HUES64 (cell line): ENCODE data around the gene SFMBT2.
"Not testable (repeated sequence)": the region's sequence is repeated elsewhere in the genome, so short reads cannot be mapped to it uniquely, and the experiment has no call there.

Source experiments
- H3K27ac ChIP-seq: 2 replicates; pipeline ENCODE4 v1.7.0; 2013; ENCODE audit warnings: low read depth, low read length, inconsistent platforms
- H3K27me3 ChIP-seq: 2 replicates; pipeline ENCODE4 v1.6.1; 2013; ENCODE audit warnings: mild to moderate bottlenecking, low read length; ENCODE audit not compliant: insufficient read depth
- H3K36me3 ChIP-seq: 2 replicates; pipeline ENCODE4 v1.6.1; 2013; ENCODE audit warnings: mild to moderate bottlenecking, low read length; ENCODE audit not compliant: insufficient read depth
- H3K4me1 ChIP-seq: 2 replicates; pipeline ENCODE4 v1.6.1; 2013; ENCODE audit warnings: mild to moderate bottlenecking, low read length, moderate library complexity; ENCODE audit not compliant: insufficient read depth
- H3K4me3 ChIP-seq: 2 replicates; pipeline ENCODE4 v1.5.1; 2013; ENCODE audit warnings: mild to moderate bottlenecking, low read length, moderate library complexity
- H3K9ac ChIP-seq: 2 replicates; pipeline ENCODE4 v1.6.1; 2013; ENCODE audit warnings: mild to moderate bottlenecking, low read depth, low read length
- H3K9me3 ChIP-seq: 2 replicates; pipeline ENCODE4 v1.6.1; 2013; ENCODE audit warnings: low read depth, low read length; ENCODE audit not compliant: insufficient read depth
- WGBS: fragments of 150-250, 120-280 bp; methylation state at CpG from one replicate; pipeline ENCODE4 v1.1.7; 2013; ENCODE audit warnings: missing lambda C conversion rate; 5-methylcytosine and 5-hydroxymethylcytosine counted together

The SFMBT2 gene

DNA sequence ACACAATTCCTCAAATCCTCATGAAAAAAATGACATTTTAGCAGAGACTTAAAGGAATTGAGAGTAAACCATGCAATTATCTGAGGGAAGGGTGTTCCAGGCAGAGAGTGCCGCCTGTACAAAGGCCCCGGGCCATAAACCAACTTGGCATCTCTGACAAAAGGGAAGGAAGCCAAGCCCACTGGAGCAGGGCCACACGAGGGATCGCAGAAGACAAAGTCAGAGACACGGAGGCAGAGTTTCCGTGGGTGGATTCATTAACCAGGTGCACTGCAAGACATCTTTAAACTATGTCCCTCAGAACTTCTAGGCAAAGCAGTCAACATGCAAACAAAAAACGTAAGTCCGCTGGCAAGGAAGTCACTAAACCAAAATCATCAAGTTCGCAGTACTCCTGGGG lies 92.0 kb downstream of the SFMBT2 start:
- Histone ChIP-seq H3K4me1 (no peaks in the 10 kb centered on the region), H3K9ac (no peak overlapping the region), H3K9me3 (no peaks in the 10 kb centered on the region; the same call in 1 of the 2 replicates), H3K4me3 (no peak overlapping the region), H3K27me3 (no peaks in the 10 kb centered on the region), H3K36me3 (no peaks in the 10 kb centered on the region), H3K27ac (no peak overlapping the region)
- WGBS, result 93% methylated on average over 9 of the region's 9 CpGs

DNA sequence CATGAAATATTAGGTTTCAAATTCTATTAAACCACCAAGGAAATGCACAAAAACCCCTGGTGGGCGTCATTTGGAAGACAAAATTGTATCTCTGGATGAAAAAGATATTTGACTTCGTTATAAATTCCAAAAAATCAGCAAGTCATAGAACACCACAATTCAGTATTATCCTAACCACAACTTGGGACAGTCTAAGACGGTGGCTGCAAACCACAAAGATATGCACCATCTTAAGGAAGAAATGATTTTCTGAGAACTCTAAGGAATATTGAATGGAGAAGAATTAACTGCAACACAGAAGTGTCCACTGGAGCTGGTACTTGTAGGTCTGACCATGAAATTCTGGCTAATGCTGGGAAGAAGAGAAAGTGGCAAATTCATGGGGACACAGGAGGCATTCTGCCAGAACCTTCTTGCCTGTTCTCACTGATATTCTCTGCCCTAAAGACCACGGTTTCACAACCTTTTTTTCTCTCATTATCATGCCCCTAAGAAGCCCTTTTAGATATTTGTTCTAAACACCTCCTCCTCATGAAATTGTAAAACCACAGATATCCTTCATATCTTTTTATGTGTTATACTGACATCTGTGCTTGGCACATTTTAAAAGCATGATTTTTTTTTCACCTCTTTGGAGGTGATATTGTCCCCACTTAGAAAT lies 92.9 kb downstream of the SFMBT2 start:
- WGBS, result 96% methylated on average over 4 of the region's 4 CpGs

DNA sequence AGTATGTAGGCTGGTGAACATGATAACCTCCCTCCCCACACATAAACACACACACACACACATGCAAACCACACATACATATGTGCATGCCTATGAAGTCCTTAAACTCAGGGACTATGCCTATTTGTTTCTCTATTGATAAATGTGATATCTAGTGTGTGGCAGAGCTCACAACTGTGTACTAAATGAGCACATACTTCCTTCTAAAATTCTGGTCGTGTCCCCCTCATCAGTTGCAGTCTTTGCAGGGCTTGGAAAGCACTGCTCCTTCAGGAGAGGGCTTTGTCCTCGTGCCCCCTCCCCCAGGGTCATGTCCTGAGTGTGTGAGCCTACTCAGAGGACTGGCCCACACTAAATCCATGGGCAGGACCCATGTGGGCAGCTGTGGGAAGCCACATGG lies 94.0 kb downstream of the SFMBT2 start:
- 92% methylated on average over 2 of the region's 2 CpGs for WGBS
- Histone ChIP-seq H3K4me3 (no peak overlapping the region), H3K36me3 (no peaks in the 10 kb centered on the region), H3K9ac (no peak overlapping the region), H3K27me3 (no peaks in the 10 kb centered on the region), H3K9me3 (no peaks in the 10 kb centered on the region; the same call in 1 of the 2 replicates), H3K27ac (no peak overlapping the region), H3K4me1 (peaks cover 4% of the 10 kb centered on the region; the same call in 1 of the 2 replicates)

More for the DNA sequence above, 92.9 kb downstream of the SFMBT2 start:
- Histone ChIP-seq H3K36me3 (no peaks in the 10 kb centered on the region), H3K9me3 (no peaks in the 10 kb centered on the region; the same call in 1 of the 2 replicates), H3K9ac (no peak overlapping the region), H3K4me1 (no peaks in the 10 kb centered on the region), H3K27ac (no peak overlapping the region), H3K4me3 (no peak overlapping the region), H3K27me3 (no peaks in the 10 kb centered on the region)

DNA sequence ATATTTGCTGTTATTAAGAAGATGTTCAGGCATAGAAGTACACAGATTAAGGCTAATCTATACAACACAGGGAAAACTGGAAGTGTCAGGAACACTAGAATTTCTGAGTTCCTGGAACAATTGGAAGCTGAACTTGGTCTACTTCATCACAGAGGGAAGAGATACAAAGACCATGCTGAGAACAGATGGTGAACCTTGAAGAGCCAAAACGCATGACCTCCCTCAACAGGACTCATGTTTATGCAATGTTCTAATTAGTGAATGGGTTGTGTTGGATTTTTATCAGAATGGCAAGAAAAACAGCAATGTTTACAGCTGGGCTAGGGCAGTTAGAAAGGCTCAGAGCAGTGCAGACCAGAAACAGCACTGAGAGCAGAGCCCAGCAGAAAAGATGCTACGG lies 94.9 kb downstream of the SFMBT2 start:
- Histone ChIP-seq H3K9ac (no peak overlapping the region), H3K9me3 (no peaks in the 10 kb centered on the region), H3K4me3 (no peak overlapping the region), H3K27ac (no peak overlapping the region), H3K27me3 (no peaks in the 10 kb centered on the region), H3K4me1 (peaks cover 8% of the 10 kb centered on the region), H3K36me3 (no peaks in the 10 kb centered on the region)
- WGBS, result 93% methylated on average over 2 of the region's 2 CpGs

DNA sequence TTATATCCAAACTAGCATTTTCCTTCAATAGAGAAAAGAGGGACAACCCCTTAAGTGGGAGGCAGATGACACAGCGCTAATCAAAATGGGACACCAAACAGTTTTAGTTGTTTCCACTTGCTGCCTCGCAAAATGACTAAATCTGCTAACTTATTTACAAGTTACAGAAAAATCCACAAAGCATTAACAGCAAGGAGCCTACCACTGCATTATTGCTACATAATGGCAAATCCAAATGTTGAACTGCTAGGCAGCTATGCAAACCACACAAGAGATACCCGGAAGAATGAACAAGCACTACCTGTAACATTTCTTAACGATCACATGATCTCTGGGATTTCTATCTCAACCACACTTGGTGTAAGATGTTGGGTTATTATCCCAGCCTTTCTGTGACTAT lies 96.7 kb downstream of the SFMBT2 start:
- H3K9ac ChIP-seq, result no peak overlapping the region
- H3K4me3 ChIP-seq, result no peak overlapping the region
- H3K4me1 ChIP-seq, result peaks cover 8% of the 10 kb centered on the region
- 96% methylated on average over 3 of the region's 4 CpGs for WGBS
- H3K27me3 ChIP-seq, result no peaks in the 10 kb centered on the region
- no peaks in the 10 kb centered on the region for H3K36me3 ChIP-seq
- no peak overlapping the region for H3K27ac ChIP-seq
- no peaks in the 10 kb centered on the region for H3K9me3 ChIP-seq

DNA sequence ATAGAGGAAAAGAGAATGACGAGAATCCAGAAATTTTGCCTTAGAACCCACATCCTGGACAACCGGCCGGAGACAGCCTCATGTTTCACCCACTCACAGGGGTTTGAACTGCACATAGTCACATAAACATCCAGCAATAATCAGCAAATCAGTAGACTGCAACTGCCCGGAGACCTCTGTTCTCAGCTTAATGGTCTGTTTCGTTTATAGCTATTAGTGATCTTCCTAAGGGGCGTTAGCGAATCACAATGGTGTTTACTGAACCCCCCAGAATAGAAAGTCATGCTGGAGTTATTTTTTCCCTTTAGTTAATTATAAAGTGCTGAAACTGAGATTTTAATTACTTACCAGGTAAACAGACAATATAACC lies 98.4 kb downstream of the SFMBT2 start:
- no peaks in the 10 kb centered on the region for H3K36me3 ChIP-seq
- no peak overlapping the region for H3K9ac ChIP-seq
- no peak overlapping the region for H3K4me3 ChIP-seq
- 94% methylated on average over 7 of the region's 7 CpGs for WGBS
- peaks cover 8% of the 10 kb centered on the region for H3K4me1 ChIP-seq
- H3K27ac ChIP-seq, result no peak overlapping the region
- H3K27me3 ChIP-seq, result no peaks in the 10 kb centered on the region
- H3K9me3 ChIP-seq, result no peaks in the 10 kb centered on the region

DNA sequence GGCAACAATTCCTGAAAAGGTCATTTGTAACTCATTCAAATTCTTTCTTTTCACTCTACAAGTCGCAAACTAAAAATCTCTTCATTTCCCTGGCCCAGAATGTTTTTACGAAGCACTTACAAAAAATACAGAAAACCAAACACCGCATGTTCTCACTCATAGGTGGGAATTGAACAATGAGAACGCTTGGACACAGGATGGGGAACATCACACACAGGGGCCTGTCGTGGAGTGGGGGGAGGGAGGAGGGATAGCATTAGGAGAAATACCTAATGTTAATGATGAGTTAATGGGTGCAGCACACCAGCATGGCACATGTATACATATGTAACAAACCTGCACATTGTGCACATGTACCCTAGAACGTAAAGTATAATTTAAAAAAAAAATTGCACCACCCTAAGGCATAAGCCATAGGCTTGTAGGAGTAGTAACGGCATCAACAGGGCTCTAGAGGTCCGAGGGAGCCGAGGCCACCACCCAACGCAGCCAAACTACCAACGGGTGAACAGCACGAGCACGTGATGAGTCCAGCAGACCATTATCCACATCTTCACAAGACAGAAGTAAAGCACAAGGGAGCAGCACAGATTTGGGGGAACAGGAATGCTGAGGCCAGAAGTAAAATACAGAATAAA lies 98.9 kb downstream of the SFMBT2 start:
- 95% methylated on average over 13 of the region's 13 CpGs for WGBS
- H3K9ac ChIP-seq, H3K27ac ChIP-seq: not testable (repeated sequence)

DNA sequence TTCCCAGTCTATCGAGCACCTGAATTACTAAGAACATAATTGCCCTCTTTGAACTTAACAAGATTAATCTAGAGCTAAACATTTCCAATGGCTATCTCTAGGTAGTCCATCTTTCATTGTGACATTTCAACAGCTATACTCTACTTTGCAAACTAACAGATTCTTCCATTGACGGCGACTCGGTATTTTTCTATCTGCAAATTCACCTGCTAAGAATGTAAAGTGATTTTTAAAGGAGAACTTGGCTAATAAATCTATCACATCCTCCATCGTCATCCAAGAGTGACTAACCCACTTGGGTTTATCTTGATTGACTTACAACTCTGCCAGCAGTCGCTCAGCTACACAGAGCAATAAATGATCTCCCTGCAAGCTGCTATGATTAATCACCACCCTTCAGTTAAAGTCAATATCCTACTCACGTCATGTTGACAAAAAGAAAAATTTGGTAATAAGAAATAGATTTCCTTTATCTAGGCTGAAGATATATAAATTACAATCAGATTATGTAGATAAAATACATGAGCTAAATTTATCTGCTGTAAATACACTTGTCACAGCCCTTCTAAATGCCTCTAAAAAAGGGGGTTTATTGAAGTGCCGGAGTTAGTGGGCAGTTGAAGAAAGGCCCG lies 99.5 kb downstream of the SFMBT2 start:
- Histone ChIP-seq H3K36me3 (no peaks in the 10 kb centered on the region), H3K4me3 (no peak overlapping the region), H3K4me1 (peaks cover 8% of the 10 kb centered on the region), H3K27me3 (no peaks in the 10 kb centered on the region), H3K9ac (no peak overlapping the region), H3K27ac (no peak overlapping the region), H3K9me3 (no peaks in the 10 kb centered on the region)
- WGBS, result 92% methylated on average over 8 of the region's 9 CpGs

More for the DNA sequence above, 98.9 kb downstream of the SFMBT2 start:
- H3K36me3 ChIP-seq, H3K9me3 ChIP-seq, H3K4me1 ChIP-seq, H3K4me3 ChIP-seq, H3K27me3 ChIP-seq: not testable (repeated sequence)

DNA sequence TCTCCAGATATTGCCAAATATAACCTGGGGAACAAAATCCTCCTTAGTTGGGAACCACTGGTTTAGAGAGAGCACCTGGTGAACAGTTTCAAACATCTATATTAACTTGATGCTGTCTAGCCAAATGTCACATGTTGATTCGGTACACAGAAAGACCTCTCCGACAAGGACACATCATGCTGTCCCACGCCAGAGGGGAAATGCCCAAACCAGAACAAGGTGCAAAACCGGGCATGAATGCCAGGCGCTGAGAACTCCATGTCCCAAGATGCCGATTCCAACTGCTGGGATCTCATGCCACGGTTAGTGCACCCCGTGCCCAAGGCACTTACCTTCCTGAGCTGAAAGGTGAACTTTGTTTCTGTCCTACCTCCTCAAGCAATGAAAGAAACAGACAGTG lies 100.8 kb downstream of the SFMBT2 start:
- Histone ChIP-seq H3K4me1 (peaks cover 8% of the 10 kb centered on the region), H3K4me3 (no peak overlapping the region), H3K27ac (no peak overlapping the region), H3K36me3 (no peaks in the 10 kb centered on the region), H3K9ac (no peak overlapping the region), H3K9me3 (no peaks in the 10 kb centered on the region), H3K27me3 (no peaks in the 10 kb centered on the region)
- 96% methylated on average over 8 of the region's 8 CpGs for WGBS

DNA sequence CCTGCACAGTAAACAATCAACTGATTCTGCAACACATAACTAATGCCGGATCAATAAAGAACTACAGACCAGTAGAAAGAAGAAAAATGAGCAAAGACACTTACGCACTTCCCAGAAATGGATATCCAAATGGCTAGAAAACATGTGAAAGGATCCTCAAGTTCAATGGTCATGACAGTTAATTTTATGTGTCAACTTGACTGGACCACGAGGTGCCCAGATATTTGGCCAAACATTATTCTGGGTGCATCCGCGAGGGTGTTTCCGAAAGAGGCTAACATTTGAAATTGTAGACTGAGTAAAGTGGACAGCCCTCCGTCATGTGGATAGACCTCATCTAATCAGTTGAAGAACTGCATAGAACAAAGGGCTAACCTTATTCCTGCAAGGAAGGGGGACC lies 102.0 kb downstream of the SFMBT2 start:
- no peaks in the 10 kb centered on the region for H3K27me3 ChIP-seq
- H3K9ac ChIP-seq, result no peak overlapping the region
- no peaks in the 10 kb centered on the region for H3K9me3 ChIP-seq
- no peak overlapping the region for H3K4me3 ChIP-seq
- H3K36me3 ChIP-seq, result no peaks in the 10 kb centered on the region
- no peak overlapping the region for H3K27ac ChIP-seq
- peaks cover 8% of the 10 kb centered on the region for H3K4me1 ChIP-seq
- WGBS, result 97% methylated on average over 7 of the region's 7 CpGs

DNA sequence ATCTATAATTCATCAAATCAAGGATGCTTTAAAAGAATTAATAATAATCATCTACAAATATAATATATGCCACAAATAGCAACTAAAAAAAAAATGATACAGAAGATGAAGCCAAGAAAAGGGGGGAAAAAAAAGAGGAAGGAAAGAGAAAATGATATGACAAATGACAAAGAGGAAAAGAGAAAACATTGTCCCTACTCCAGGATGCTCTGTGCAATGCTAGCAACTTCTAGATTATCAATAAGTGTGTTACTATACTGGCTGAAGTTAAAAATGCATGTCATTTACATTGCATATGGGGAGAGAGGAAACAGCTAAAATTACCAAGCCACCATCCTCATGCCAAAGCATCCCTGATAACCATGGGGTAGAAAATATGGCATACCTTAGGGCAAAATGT lies 104.2 kb downstream of the SFMBT2 start:
- Histone ChIP-seq H3K9me3 (no peaks in the 10 kb centered on the region), H3K4me3 (no peak overlapping the region), H3K36me3 (no peaks in the 10 kb centered on the region)

More for the DNA sequence above, 104.2 kb downstream of the SFMBT2 start:
- Histone ChIP-seq H3K27me3 (no peaks in the 10 kb centered on the region), H3K27ac (no peak overlapping the region), H3K4me1 (peaks cover 7% of the 10 kb centered on the region), H3K9ac (no peak overlapping the region)
